Erythroblast (primary cell): ENCODE results near the gene LNPEP.

Experiments
- GATA1 ChIP-seq: IDR thresholded peaks from 2 replicates; pipeline ENCODE4 v1.6.1; 2011; ENCODE audit warnings: low read depth, mild to moderate bottlenecking, control low read depth, low read length, moderate library complexity
- POLR2A ChIP-seq: IDR thresholded peaks from 2 replicates; pipeline ENCODE4 v1.6.1; 2011; ENCODE audit warnings: mild to moderate bottlenecking, low read length

DNA sequence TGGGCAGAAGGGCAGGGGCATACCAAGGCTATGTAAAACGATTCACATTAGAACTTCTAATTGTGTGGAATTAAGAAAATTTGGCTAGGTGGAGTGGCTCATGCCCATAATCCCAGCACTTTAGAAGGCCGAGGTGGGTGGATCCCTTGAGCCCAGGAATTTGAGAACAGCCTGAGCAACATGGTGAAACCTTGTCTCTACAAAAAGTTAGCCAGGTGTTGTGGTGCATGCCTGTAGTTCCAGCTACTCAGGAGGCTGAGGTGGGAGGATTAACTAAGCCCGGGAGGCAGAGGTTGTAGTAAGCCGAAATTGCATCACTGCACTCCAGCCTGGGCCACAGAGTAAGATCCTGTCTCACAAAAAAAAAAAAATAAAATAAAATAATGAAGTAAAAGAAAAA, 141.4 kb downstream of the LNPEP start:
- no peak for TF ChIP-seq POLR2A
- TF ChIP-seq GATA1: no peak
